Left renal pelvis (tissue), 4 donors: ENCODE measurements around the gene GEN1. TPM values are rescaled to one million over a fixed set of nuclear protein-coding genes. Genes with fewer than 3 reads are reported as not detected.

Experiments used
- DNase-seq, 4 donors: peaks; one replicate each; pipeline ENCODE4 v3.0.0-alpha.2; 2013; ENCODE audit warnings: low read depth in 4 of 4, low spot score in 3 of 4
- polyA plus RNA-seq, 4 donors: library from polyadenylated mRNA; unstranded; fragments of 120-200 nt; gene quantifications; one replicate each; pipeline ENCODE4 v1.2.1, GENCODE V29; 2013; ENCODE audit not compliant: insufficient read length in 4 of 4

Gene GEN1, protein sequence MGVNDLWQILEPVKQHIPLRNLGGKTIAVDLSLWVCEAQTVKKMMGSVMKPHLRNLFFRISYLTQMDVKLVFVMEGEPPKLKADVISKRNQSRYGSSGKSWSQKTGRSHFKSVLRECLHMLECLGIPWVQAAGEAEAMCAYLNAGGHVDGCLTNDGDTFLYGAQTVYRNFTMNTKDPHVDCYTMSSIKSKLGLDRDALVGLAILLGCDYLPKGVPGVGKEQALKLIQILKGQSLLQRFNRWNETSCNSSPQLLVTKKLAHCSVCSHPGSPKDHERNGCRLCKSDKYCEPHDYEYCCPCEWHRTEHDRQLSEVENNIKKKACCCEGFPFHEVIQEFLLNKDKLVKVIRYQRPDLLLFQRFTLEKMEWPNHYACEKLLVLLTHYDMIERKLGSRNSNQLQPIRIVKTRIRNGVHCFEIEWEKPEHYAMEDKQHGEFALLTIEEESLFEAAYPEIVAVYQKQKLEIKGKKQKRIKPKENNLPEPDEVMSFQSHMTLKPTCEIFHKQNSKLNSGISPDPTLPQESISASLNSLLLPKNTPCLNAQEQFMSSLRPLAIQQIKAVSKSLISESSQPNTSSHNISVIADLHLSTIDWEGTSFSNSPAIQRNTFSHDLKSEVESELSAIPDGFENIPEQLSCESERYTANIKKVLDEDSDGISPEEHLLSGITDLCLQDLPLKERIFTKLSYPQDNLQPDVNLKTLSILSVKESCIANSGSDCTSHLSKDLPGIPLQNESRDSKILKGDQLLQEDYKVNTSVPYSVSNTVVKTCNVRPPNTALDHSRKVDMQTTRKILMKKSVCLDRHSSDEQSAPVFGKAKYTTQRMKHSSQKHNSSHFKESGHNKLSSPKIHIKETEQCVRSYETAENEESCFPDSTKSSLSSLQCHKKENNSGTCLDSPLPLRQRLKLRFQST
- 10 to 100 TPM in 3 of 4 donors, 1 to 10 TPM in 1; 8.6 to 18.4 (median 14.4) TPM for polyA plus RNA-seq

DNA sequence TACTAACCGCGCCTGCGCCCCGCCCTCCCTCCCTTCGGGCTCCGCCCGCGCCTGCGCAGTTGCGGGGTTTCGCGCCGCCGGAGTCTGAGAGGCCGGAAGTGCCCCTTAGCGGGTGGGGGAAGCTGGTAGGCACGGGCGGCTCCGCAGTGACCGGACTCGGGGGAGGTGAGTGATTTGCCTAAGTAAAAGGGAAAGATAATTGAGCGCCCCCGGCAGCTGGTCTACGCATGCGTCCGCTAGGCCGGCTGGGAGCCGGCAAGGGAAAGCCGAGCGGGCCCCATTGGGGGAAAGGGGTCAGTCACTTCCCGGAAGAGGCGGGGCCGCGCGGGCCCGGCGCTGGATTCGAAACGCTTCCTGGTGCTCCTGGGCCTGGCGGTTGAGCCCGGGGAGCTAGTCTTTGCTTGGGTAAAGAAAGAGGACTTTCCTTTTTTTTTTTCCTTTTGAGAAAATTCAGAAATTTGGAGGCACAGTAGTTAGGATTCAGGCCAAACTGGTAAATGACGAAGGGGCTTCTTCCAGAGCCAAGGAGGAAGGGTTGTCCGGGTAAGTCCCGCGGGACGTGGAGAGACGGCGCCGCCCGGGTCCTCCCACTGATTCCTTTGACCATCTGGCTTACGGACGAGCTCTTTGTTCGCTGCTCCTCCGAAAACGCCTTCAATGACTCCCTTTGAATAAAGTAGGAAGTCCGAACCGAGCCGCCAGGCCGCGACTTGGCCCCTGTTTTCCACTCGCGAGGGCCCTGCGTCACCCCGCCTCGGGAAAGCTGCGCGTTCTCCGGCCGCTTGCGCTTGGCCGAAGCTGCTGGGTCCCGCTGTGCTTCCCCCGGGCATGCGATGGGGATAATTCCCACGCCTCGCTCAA lies at the start of gene GEN1, which contains the start of gene SMC6:
Gene GEN1, plus strand, starts transcription at position 336 of the 861 bp plus-strand sequence. CDS start 5,806 bp downstream, outside the sequence.
Gene SMC6, minus strand, starts transcription at position 8 of the 861 bp plus-strand sequence. CDS start 7,864 bp downstream, outside the sequence.
- peak; percentile 82 to 86 (median 84) for DNase-seq

DNA sequence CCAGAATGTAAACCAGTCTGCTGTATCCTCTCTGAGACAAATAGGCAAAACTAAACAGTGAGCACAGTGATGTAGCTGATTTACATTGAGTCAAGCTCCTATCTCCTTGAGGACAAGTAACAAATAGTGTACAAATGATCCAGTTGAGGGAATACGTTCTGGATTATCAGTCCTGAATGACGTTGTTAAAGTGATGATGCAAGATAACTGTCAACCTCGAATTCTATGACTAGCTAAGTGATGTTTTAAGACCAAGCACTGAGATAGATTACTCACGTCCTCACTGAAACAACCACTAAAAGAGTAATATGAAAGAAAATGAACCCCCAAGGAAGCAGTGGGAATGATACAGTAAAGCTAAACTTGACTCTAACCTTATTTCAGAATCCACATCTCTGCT lies 47.1 kb upstream of the GEN1 start:
- no peak for DNase-seq

DNA sequence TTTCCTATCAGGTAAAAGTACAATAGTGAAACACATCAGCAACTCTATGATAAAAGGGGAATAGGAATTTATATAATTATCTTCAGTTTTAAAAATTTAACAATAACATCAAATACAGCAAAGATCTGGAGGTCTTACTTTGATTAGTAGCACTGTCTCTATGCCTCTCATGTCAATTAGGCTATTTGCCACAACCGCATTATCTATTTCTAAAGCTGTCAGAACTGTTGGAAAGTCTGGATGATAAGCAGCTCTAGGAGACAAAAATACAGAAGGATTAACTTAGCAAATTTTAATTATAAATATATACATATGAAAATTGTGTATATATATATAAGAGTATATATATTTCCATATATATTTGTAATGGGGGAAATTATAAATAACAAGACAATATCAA lies 45.4 kb upstream of the GEN1 start:
- no peak for DNase-seq

DNA sequence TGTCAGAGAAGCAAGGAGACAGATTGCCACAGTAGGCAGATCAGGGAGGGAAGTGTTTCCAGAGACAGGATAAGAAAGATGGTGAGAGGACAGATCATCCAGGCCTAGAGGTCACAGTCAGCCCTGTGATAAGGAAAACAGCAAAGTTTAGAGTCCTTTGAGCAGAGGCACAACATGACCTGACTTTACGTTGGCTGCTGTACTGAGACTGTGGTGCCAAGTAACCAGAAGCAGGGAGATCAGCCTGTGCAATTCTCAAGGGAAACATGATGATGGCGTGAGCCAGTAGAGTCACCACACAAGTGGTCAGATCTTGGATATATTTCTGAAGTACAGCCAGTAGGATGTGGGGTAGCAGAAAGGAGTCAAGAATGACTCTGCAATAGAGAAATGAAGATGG lies 44.0 kb upstream of the GEN1 start:
- DNase-seq = no peak

DNA sequence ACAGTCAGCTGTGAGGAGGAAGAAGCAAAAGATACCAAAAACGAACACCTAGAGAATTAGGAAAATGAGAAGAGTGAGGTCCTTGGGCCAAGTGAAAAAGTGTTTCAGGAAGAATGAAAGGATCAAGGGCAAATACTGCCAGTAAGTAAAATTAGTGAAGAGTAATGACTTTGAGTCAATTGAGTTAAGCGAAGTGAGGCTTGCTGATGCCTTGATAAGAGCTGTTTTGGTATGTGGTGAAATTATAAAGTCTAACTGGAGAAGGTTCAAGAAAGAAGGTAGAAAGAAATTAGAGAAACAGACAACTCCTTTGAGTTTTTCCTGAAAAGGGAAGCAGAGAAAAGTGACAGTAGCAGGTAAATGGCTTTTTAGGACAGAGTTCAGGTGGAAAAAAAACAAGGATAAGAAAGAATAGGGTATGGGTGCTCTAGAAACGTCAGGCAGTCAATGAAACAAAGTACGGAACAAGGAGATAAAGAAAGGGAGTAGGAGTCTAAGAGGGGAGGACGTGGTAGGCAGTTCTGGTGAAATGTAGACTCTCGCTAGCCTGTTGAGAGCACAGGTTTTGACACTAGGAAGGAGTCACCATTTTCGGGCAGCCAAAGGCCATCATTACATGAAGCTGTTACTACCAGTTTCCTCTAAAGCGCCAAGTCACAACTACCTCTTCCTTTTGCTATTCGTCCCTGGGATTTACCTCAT lies 43.2 kb upstream of the GEN1 start:
- no peak for DNase-seq

DNA sequence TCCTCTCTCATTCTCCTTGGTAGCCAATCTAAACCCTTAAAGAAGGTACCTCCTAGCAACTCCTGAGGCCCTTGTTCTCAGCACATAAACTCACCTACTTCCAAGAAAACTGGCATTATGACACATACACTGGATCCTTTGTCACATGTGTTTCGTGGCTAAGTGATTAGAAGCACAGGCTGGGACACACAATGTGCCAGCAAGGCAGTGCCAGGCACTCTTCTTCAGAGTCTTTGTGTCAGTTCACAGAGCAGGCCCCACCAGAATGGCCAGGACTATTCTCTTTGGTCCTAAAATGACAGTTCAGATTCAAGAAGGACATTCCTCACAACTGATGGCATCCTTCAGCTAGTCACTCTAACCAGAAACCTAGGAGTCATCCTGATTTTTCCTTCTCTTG lies 40.6 kb upstream of the GEN1 start:
- no peak for DNase-seq

DNA sequence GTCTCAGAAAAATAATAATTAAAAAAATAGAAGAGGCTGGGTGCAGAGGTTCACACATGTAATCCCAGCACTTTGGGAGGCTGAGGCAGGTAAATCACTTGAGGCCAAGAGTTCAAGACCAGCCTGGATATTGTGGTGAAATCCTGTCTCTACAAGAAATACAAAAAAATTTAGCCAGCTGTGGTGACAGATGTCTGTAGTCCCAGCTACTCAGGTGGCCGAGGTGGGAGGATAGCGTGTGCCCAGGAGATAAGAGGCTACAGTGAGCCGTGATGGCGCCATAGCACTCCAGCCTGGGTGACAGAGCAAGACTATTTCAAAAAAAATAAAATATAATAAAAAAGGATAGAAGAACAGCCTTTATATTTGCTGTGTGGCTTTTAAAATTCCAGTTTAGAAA lies 36.3 kb upstream of the GEN1 start:
- DNase-seq = no peak

DNA sequence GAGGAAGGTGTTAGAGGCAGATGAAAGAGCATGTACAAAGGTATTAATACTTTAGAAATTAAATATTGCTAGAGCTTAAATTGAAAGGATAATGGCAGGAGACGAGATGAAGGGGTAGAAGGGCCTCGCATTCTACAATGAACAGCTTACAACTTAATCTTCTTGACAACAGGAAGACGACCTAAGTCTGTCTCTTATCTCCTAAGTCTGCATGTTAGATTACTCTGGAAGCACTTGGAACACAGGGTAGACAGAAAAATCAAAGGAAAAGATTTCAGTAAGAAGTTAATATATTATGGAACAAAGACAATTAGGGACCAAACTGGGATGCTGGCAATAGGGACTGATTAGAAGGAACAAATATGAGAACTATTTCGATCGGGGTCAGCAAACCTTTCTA lies 35.2 kb upstream of the GEN1 start:
- no peak for DNase-seq

DNA sequence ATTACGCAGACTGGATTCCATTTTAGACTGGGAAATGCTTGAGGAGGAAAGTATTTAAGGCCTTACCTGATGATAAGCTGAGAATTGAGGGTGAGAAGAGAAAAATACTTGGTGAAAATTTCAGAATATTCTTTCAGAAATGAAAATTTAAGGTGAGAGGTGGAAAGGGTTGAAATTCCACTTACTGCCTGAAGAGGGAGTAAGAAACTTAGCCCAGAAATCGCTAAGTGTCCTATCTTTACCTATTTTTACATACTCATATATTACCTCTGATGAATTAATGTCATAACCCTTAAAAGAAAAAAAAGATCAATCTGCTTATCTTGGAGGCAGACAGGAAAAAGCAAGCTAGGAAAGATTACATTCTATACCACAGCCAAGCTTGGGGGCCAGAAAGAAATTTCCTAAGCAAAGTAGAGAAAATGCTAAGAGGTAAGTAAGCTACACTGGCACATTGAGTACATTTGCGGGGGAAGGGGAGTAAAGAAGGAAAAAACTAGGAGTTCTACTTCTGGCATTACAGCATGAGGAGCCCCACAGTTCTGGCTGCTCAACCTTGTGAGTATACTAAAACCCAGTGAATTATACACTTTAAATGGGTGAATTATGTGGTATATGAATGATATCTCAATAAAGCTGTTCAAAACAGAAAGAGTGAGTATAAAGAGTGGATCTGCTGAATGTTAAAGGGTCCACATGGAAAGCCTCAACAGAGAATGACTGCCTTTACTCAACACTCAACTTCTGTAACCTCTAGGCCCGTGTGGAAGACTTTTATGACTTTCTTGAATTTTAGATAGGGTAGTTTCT lies 34.2 kb upstream of the GEN1 start:
- DNase-seq = no peak

DNA sequence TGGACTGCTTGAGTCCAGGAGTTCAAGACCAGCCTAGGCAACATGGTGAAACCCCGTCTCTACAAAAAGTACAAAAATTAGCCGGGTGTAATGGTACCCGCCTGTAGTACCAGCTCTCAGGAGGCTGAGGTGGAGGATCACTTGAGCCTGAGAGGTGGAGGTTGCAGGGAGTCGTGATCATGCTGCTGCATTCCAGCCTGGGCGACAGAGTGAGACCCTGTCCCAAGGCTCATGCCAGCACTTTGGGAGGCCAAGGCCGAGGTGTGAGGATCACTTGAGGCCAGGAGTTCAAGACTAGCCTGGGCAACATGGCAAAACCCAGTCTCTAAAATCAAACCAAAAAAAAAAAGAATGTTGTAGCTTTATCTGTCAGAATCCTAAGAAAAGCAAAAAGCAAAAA lies 25.7 kb upstream of the GEN1 start:
- no peak for DNase-seq

DNA sequence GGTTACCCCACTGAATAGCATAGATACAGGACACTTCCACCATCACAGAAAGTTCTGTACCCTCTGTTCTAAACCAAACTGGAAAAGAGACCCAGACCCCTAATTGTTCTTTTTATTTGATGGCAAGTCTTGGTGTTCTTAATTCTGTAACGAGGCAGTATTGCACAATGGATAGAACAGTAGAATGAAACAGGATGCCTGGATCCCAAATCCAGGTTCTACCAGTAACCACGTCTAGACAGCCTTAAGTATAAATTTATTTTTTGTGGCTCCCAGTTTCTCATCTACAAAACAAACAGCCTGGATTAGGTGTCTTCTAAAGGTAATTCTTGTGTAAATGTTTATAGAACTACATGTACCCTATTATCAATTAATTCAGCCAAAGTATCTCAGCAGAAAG lies 24.1 kb upstream of the GEN1 start:
- no peak for DNase-seq

DNA sequence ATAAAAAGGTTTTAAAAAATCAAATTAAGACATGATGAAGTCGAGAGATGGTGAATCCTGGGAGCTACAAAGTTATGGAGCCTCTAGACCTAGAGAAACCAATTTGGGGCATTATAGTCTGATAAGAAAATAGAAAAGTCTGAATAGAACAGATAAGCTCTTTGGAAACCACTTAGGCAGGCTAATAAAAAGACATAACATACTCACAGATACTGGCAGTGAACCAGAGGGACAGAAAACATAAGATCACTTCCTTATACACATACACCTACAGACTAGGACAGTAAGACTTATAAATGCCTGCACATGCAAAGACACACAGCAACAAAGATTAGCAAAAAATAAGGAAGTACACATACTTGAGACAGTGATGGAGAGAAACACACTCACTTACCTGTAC lies 20.3 kb upstream of the GEN1 start:
- no peak for DNase-seq

DNA sequence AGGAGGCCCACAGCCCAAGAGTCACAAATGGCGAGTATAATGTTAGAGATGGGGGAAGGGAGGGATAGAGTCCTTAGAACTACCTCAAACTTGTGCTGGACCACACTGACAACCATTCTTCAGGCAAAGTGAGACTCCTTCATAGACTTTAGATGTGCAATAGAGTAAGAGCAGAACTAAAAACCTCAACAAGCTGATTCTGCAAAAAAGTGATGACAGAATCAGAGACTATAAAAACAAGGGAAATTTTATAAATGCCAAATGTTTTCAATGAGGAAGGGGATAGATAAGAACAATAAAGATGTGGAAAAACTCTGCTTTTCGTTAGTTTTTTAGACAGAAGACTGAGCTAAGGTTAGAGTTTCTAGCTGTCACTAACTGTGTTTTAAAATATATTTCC lies 18.1 kb upstream of the GEN1 start:
- no peak for DNase-seq

DNA sequence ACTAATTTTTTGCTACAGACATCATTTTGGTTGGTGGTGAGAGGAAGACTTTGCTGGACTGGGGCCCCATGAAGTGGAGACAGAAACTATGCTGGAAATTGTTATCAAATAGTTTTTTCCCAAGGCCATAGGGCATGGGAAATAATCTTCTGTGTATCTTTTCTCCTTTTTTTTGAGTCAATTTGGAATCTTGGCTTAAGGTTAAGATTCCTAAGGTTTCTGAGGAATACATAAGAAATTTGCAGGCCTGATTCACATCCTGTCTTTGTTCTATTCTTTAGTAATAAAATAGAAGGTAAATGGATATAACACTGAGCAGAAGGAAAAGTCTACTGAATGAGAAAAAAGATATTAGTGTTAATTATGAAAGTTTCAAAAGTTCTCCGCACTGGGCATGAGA lies 16.9 kb upstream of the GEN1 start:
- no peak for DNase-seq

DNA sequence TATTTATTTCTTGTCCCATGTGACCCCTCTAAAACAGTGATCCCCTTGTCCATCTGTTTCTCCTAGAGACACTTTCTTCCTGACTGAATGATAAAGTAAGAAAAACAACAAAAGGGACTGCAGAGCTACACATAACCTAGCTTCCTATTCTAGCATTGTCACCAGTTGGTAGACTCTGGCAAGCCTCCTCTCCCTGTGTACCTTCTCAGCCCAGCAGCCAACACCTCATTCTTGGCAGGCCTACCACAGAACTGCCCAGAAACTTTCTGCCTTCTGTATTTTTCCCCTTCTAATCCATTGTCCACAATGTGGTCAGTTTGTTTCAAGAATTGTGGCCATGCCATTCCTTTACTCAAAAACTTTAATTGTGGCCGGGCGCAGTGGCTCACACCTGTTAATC lies 13.7 kb upstream of the GEN1 start:
- no peak for DNase-seq

DNA sequence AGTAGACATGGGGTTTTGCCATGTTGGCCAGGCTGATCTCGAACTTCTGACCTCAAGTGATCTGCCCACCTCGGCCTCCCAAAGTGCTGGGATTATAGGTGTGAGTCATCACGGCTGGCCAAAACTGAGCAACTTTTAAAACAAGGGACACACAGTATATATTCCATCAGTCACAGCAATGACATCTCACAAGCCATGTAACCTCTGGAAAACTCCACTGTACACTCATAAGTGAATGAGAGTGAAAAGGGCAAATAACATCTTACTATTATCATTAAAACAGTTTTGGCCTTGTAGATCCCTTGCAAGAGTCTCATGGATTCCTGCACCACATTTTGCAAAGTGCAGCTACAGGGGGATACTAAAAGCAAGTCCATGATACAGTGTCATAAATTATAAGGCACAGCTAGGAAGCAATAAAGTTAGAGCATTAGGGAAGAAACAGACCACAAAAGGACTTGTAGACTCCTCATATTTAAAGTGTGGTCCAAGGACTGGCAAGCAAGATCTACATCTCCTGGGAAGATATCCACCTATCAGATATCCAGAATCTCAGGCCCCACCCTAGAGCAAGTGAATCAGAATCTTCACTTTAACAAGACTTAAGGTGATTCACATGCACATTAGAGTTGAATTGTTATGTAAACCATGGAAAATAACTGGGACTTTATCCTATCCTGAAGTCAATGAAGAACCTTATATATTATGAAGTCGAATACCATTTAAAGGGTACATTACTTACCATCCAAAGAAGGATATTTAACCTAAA lies 6.1 kb upstream of the GEN1 start:
- DNase-seq = no peak

DNA sequence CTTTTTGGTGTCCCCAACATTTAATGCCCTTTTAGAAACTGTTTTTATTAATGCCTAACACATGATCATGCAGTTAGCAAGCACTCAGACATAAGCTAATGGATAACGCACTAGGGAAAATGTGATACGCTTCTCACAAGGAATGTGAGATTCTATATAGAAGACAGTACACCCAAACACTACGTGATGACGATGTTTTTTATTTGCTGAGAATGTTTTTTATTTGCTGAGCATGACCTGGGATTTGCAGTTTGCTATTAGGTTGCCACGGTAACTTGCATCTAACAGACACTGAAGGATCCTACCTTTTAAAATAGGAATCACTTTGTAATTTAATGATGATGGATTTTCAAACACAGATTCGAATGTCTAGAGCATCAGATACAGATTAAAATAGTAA lies 5.2 kb upstream of the GEN1 start:
- no peak for DNase-seq

DNA sequence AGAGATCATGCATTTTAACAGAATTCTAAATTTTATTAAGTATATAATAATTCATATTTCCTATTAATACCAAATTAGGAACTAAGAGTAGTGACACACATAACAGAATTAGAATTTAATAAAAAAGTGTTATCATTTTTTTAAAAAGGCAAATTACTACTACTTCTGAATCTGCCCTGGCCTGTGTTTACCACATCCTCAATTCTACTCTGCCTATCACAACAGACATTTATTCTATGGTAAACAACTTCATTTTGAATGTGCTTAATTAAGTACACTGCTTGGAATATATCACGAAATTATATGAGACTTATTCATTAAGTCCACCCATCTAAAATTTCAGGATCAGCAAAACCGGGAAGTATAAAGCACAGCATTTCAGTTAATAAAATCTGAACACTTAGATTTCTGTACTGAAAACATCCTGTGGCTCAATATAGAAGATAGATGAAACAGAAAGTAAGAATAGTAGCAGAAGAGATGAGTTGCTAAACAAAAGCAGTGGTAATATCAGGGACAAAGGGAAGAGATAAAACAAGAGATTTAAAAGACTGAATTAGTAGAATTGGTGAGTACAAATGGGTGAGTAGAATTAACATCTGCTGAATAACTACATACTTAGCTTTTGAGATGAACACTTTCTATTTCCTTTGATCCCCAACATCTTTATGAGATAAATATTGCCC lies 4.0 kb upstream of the GEN1 start:
- no peak for DNase-seq
